Neural progenitor cell (in vitro differentiated cells): Measurements from ENCODE around the gene MAGIX. TPM values are rescaled to one million over a fixed set of nuclear protein-coding genes. Genes with fewer than 3 reads are reported as not detected.

ENCODE experiments used
- DNase-seq: peaks from one replicate; pipeline ENCODE4 v3.0.0-alpha.2; 2016; ENCODE audit warnings: low spot score
- H2AFZ ChIP-seq: fragments of 200-600 bp; sonication (generic); replicated peaks from 2 replicates; pipeline ENCODE4 v1.6.1; 2016; ENCODE audit warnings: antibody characterized with exemption
- H3F3A ChIP-seq: fragments of 200-600 bp; sonication (generic); 2 replicates; pipeline ENCODE4 v1.6.1; 2016; ENCODE audit warnings: antibody characterized with exemption, low read depth
- H3K27ac ChIP-seq: fragments of 200-600 bp; sonication (generic); 2 replicates; pipeline ENCODE4 v1.5.1; 2016; ENCODE audit warnings: mild to moderate bottlenecking
- H3K27me3 ChIP-seq: fragments of 200-600 bp; sonication (generic); 2 replicates; pipeline ENCODE4 v1.6.1; 2016; ENCODE audit warnings: mild to moderate bottlenecking, moderate library complexity
- H3K36me3 ChIP-seq: fragments of 200-600 bp; sonication (generic); 2 replicates; pipeline ENCODE4 v1.5.1; 2016
- H3K4me1 ChIP-seq: fragments of 200-600 bp; sonication (generic); 2 replicates; pipeline ENCODE4 v1.6.1; 2016; ENCODE audit warnings: mixed run types
- H3K4me2 ChIP-seq: fragments of 200-600 bp; sonication (generic); 2 replicates; pipeline ENCODE4 v1.6.1; 2016
- H3K4me3 ChIP-seq: fragments of 200-600 bp; sonication (generic); 2 replicates; pipeline ENCODE4 v1.5.1; 2016
- H3K79me2 ChIP-seq: fragments of 200-600 bp; sonication (generic); 2 replicates; pipeline ENCODE4 v1.6.1; 2016; ENCODE audit warnings: low read depth
- H3K9ac ChIP-seq: fragments of 200-600 bp; sonication (generic); 2 replicates; pipeline ENCODE4 v1.6.1; 2016
- H3K9me3 ChIP-seq: fragments of 200-600 bp; sonication (generic); 2 replicates; pipeline ENCODE4 v1.5.1; 2016; ENCODE audit warnings: low read depth
- H4K20me1 ChIP-seq: fragments of 200-600 bp; sonication (generic); 2 replicates; pipeline ENCODE4 v1.6.1; 2016; ENCODE audit warnings: low read depth
- H3K27ac Mint-ChIP-seq: 3 replicates; pipeline ENCODE4 v1.8.0; 2021; ENCODE audit warnings: mixed read lengths
- H3K27me3 Mint-ChIP-seq: 2 replicates; pipeline ENCODE4 v1.8.0; 2022; ENCODE audit warnings: low read depth, mild to moderate bottlenecking, inconsistent platforms, moderate library complexity, mixed read lengths; ENCODE audit not compliant: insufficient read depth
- H3K36me3 Mint-ChIP-seq: 3 replicates; pipeline ENCODE4 v1.8.0; 2021; ENCODE audit warnings: mixed read lengths
- H3K4me1 Mint-ChIP-seq: 3 replicates; pipeline ENCODE4 v1.8.0; 2021; ENCODE audit warnings: mixed read lengths
- H3K4me3 Mint-ChIP-seq: 3 replicates; pipeline ENCODE4 v1.8.0; 2021; ENCODE audit warnings: mild to moderate bottlenecking, moderate library complexity, mixed read lengths
- H3K9me3 Mint-ChIP-seq: 3 replicates; pipeline ENCODE4 v1.8.0; 2020; ENCODE audit warnings: mixed read lengths
- CTCF ChIP-seq: fragments of 200-600 bp; sonication (generic); IDR thresholded peaks from 2 replicates; pipeline ENCODE4 v1.5.1; 2017; ENCODE audit warnings: antibody characterized with exemption, mild to moderate bottlenecking
- EZH2 ChIP-seq: fragments of 200-600 bp; sonication (generic); IDR thresholded peaks from 2 replicates; pipeline ENCODE4 v1.6.1; 2017; ENCODE audit warnings: antibody characterized with exemption, mild to moderate bottlenecking, moderate library complexity
- EZH2phosphoT487 ChIP-seq: fragments of 200-600 bp; sonication (generic); IDR thresholded peaks from 2 replicates; pipeline ENCODE4 v1.6.1; 2017; ENCODE audit warnings: antibody characterized with exemption
- total RNA-seq: library from RNA; depleted of rRNA; stranded (reverse); fragments of >200 nt; gene quantifications from 2 replicates; pipeline ENCODE4 v1.2.3, GENCODE V29; 2015; ENCODE audit warnings: low replicate concordance

The MAGIX gene
- total RNA-seq, 1 donor from 2014 or later, result 1.5 TPM

GRCh38 chrX:49163555-49164419, 1.2 kb downstream of the MAGIX start:
- H2AFZ ChIP-seq, result no peak overlapping the region

GRCh38 chrX:49164589-49165360, 2.2 kb downstream of the MAGIX start:
- peak overlapping the region; percentile 33 for H3K4me3 Mint-ChIP-seq
- H3K27ac Mint-ChIP-seq, result no peak overlapping the region
- peaks cover 5% of the 10 kb centered on the region for H3F3A ChIP-seq
- peaks cover 16% of the 10 kb centered on the region for H3K4me1 Mint-ChIP-seq
- peaks cover 11% of the 10 kb centered on the region for H3K4me1 ChIP-seq
- no peak overlapping the region for H3K9ac ChIP-seq
- peaks cover 23% of the 10 kb centered on the region for H3K9me3 Mint-ChIP-seq
- no peaks in the 10 kb centered on the region for H3K9me3 ChIP-seq
- DNase-seq, result no peak
- H3K4me2 ChIP-seq, result no peak overlapping the region
- peaks cover 57% of the 10 kb centered on the region for H3K27me3 ChIP-seq
- H4K20me1 ChIP-seq, result no peaks in the 10 kb centered on the region
- H3K27me3 Mint-ChIP-seq, result peaks cover 13% of the 10 kb centered on the region
- H3K4me3 ChIP-seq, result no peak overlapping the region
- H2AFZ ChIP-seq, result no peak overlapping the region
- H3K36me3 Mint-ChIP-seq, result no peaks in the 10 kb centered on the region
- no peak overlapping the region for H3K27ac ChIP-seq
- H3K36me3 ChIP-seq, result no peaks in the 10 kb centered on the region
- TF ChIP-seq EZH2phosphoT487 (no peak), CTCF (no peak), EZH2 (no peak)
- H3K79me2 ChIP-seq, result no peaks in the 10 kb centered on the region

More at GRCh38 chrX:49163555-49164419, 1.2 kb downstream of the MAGIX start:
- Histone ChIP-seq H3K4me2 (peak overlapping the region; percentile 54), H3K9me3 (no peaks in the 10 kb centered on the region), H3K27me3 (peaks cover 55% of the 10 kb centered on the region), H3K4me3 (peak overlapping the region; percentile 41), H3K4me1 (peaks cover 11% of the 10 kb centered on the region), H3F3A (peaks cover 5% of the 10 kb centered on the region), H3K9ac (no peak overlapping the region), H3K79me2 (no peaks in the 10 kb centered on the region), H4K20me1 (no peaks in the 10 kb centered on the region), H3K27ac (no peak overlapping the region), H3K36me3 (no peaks in the 10 kb centered on the region)
- Mint-ChIP-seq H3K4me1 (peaks cover 16% of the 10 kb centered on the region), H3K36me3 (no peaks in the 10 kb centered on the region), H3K4me3 (peak overlapping the region; percentile 75), H3K27ac (no peak overlapping the region), H3K9me3 (peaks cover 23% of the 10 kb centered on the region), H3K27me3 (peaks cover 13% of the 10 kb centered on the region)
- TF ChIP-seq EZH2phosphoT487, result no peak
- TF ChIP-seq CTCF, result peak; percentile 67
- no peak for TF ChIP-seq EZH2
- peak; percentile 88 for DNase-seq

GRCh38 chrX:49165901-49166881, 3.6 kb downstream of the MAGIX start:
- Histone ChIP-seq H3K79me2 (no peaks in the 10 kb centered on the region), H3K4me2 (peak overlapping the region; percentile 69), H4K20me1 (no peaks in the 10 kb centered on the region), H3K9me3 (no peaks in the 10 kb centered on the region), H3K4me1 (peaks cover 11% of the 10 kb centered on the region), H3K36me3 (no peaks in the 10 kb centered on the region), H3K27ac (no peak overlapping the region), H3K27me3 (peaks cover 67% of the 10 kb centered on the region), H2AFZ (peak overlapping the region; percentile 63), H3K4me3 (peak overlapping the region; percentile 31), H3F3A (peaks cover 5% of the 10 kb centered on the region), H3K9ac (no peak overlapping the region)
- TF ChIP-seq EZH2phosphoT487, result no peak
- TF ChIP-seq CTCF, result peak; percentile 38
- Mint-ChIP-seq H3K27me3 (peaks cover 16% of the 10 kb centered on the region), H3K9me3 (peaks cover 23% of the 10 kb centered on the region), H3K4me1 (peaks cover 16% of the 10 kb centered on the region), H3K27ac (no peak overlapping the region), H3K4me3 (peak overlapping the region; percentile 79), H3K36me3 (no peaks in the 10 kb centered on the region)
- DNase-seq, result peak; percentile 89
